Astrocyte (in vitro differentiated cells and primary cell): ENCODE results near the gene CLDN22. TPM values are rescaled to one million over a fixed set of nuclear protein-coding genes. Genes with fewer than 3 reads are reported as not detected.

Source experiments
- DNase-seq: peaks from one replicate; pipeline ENCODE4 v3.0.0-alpha.2; 2010; ENCODE audit warnings: low read depth
- FAIRE-seq: peaks from 2 replicates; lab custom pipeline; 2011; peaks lifted over from hg19 to GRCh38; lab: Jason Lieb, UNC
- H2AFZ ChIP-seq: 2 replicates; pipeline ENCODE4 v1.6.0; 2012; ENCODE audit warnings: low read depth, low read length, inconsistent platforms
- H3K27ac ChIP-seq: 2 replicates; pipeline ENCODE4 v1.5.1; 2011; ENCODE audit warnings: low read depth, low read length, inconsistent platforms
- H3K27me3 ChIP-seq: 2 replicates; pipeline ENCODE4 v1.6.0; 2011; ENCODE audit warnings: low read length, inconsistent platforms; ENCODE audit not compliant: insufficient read depth
- H3K36me3 ChIP-seq: 2 replicates; pipeline ENCODE4 v1.5.1; 2011; ENCODE audit warnings: low read length, inconsistent platforms; ENCODE audit not compliant: insufficient read depth
- H3K4me1 ChIP-seq: 2 replicates; pipeline ENCODE4 v1.5.1; 2011; ENCODE audit warnings: low read length, inconsistent platforms; ENCODE audit not compliant: insufficient read depth
- H3K4me2 ChIP-seq: 2 replicates; pipeline ENCODE4 v1.6.0; 2012; ENCODE audit warnings: low read length, inconsistent platforms
- H3K4me3 ChIP-seq: 2 replicates; pipeline ENCODE4 v1.5.1; 2011; ENCODE audit warnings: low read depth, mild to moderate bottlenecking, low read length, inconsistent platforms; ENCODE audit not compliant: insufficient read depth
- H3K79me2 ChIP-seq: 2 replicates; pipeline ENCODE4 v1.6.0; 2012; ENCODE audit warnings: mild to moderate bottlenecking, low read length, inconsistent platforms; ENCODE audit not compliant: insufficient read depth
- H3K9ac ChIP-seq: 2 replicates; pipeline ENCODE4 v1.6.0; 2012; ENCODE audit warnings: mild to moderate bottlenecking, low read length, inconsistent platforms
- H3K9me3 ChIP-seq: 2 replicates; pipeline ENCODE4 v1.5.1; 2012; ENCODE audit warnings: low read depth, mild to moderate bottlenecking, low read length, inconsistent platforms; ENCODE audit not compliant: insufficient read depth
- H4K20me1 ChIP-seq: 2 replicates; pipeline ENCODE4 v1.6.0; 2012; ENCODE audit warnings: low read length, inconsistent platforms; ENCODE audit not compliant: insufficient read depth
- H3K27ac Mint-ChIP-seq: one replicate; pipeline ENCODE4 v1.8.0; 2021; ENCODE audit warnings: mild to moderate bottlenecking, mixed read lengths; ENCODE audit not compliant: unreplicated experiment
- H3K27me3 Mint-ChIP-seq: one replicate; pipeline ENCODE4 v1.8.0; 2021; ENCODE audit warnings: low read depth, mixed read lengths; ENCODE audit not compliant: unreplicated experiment
- H3K36me3 Mint-ChIP-seq: one replicate; pipeline ENCODE4 v1.8.0; 2021; ENCODE audit warnings: low read depth, mixed read lengths; ENCODE audit not compliant: unreplicated experiment
- H3K4me1 Mint-ChIP-seq: one replicate; pipeline ENCODE4 v1.8.0; 2021; ENCODE audit warnings: low read depth, mixed read lengths; ENCODE audit not compliant: unreplicated experiment
- H3K4me3 Mint-ChIP-seq: one replicate; pipeline ENCODE4 v1.8.0; 2021; ENCODE audit warnings: mild to moderate bottlenecking, moderate library complexity, mixed read lengths; ENCODE audit not compliant: unreplicated experiment
- H3K9me3 Mint-ChIP-seq: one replicate; pipeline ENCODE4 v1.8.0; 2021; ENCODE audit warnings: mild to moderate bottlenecking, mixed read lengths; ENCODE audit not compliant: unreplicated experiment
- CTCF ChIP-seq: IDR thresholded peaks from 2 replicates; pipeline ENCODE4 v1.5.1; 2011; ENCODE audit warnings: low read depth, mild to moderate bottlenecking, inconsistent platforms, low read length, moderate library complexity; ENCODE audit not compliant: insufficient read depth
- EZH2 ChIP-seq: IDR thresholded peaks from 2 replicates; pipeline ENCODE4 v1.6.1; 2012; ENCODE audit warnings: mild to moderate bottlenecking, low read length, inconsistent platforms; ENCODE audit not compliant: insufficient read depth
- total RNA-seq: library from RNA; stranded (reverse); gene quantifications from 2 replicates; pipeline ENCODE4 v1.2.1, GENCODE V29; 2021

CLDN22 gene
- total RNA-seq, 1 donor from 2014 or later, result not detected

GRCh38 chr4:183343730-183344129, 23.7 kb upstream of the CLDN22 start:
- Histone ChIP-seq H3K4me2 (no peak overlapping the region), H3K9ac (no peak overlapping the region), H3K36me3 (no peaks in the 10 kb centered on the region), H3K4me3 (no peak overlapping the region), H3K27ac (no peak overlapping the region), H4K20me1 (no peaks in the 10 kb centered on the region), H3K4me1 (peaks cover 11% of the 10 kb centered on the region), H3K79me2 (no peaks in the 10 kb centered on the region), H2AFZ (no peak overlapping the region), H3K27me3 (no peaks in the 10 kb centered on the region), H3K9me3 (no peaks in the 10 kb centered on the region)
- Mint-ChIP-seq H3K27ac (no peak overlapping the region), H3K4me3 (no peak overlapping the region), H3K36me3 (peaks cover 2% of the 10 kb centered on the region), H3K9me3 (peaks cover 2% of the 10 kb centered on the region), H3K27me3 (peaks cover 2% of the 10 kb centered on the region), H3K4me1 (peaks cover 7% of the 10 kb centered on the region)
- DNase-seq, result no peak
- no peak for FAIRE-seq
- TF ChIP-seq EZH2 (no peak), CTCF (no peak)

GRCh38 chr4:183342541-183343533, 22.8 kb upstream of the CLDN22 start:
- Mint-ChIP-seq H3K9me3 (peaks cover 2% of the 10 kb centered on the region), H3K36me3 (peaks cover 2% of the 10 kb centered on the region), H3K4me3 (no peak overlapping the region), H3K27ac (no peak overlapping the region), H3K27me3 (peaks cover 2% of the 10 kb centered on the region), H3K4me1 (peaks cover 4% of the 10 kb centered on the region)
- Histone ChIP-seq H3K9ac (no peak overlapping the region), H3K4me3 (no peak overlapping the region), H3K27ac (no peak overlapping the region), H3K9me3 (no peaks in the 10 kb centered on the region), H3K36me3 (no peaks in the 10 kb centered on the region), H3K4me1 (peaks cover 4% of the 10 kb centered on the region), H3K4me2 (peak overlapping the region; percentile 15), H2AFZ (peak overlapping the region; percentile 18), H3K27me3 (no peaks in the 10 kb centered on the region), H4K20me1 (no peaks in the 10 kb centered on the region), H3K79me2 (no peaks in the 10 kb centered on the region)
- no peak for DNase-seq
- FAIRE-seq, result no peak
- TF ChIP-seq EZH2, result no peak
- TF ChIP-seq CTCF, result no peak

- Histone ChIP-seq H3K79me2 (no peaks in the 10 kb centered on the region), H3K4me2 (no peak overlapping the region), H3K9ac (no peak overlapping the region), H3K27me3 (no peaks in the 10 kb centered on the region), H4K20me1 (no peaks in the 10 kb centered on the region), H3K9me3 (no peaks in the 10 kb centered on the region), H3K4me1 (peaks cover 15% of the 10 kb centered on the region), H3K36me3 (no peaks in the 10 kb centered on the region), H3K4me3 (no peak overlapping the region), H3K27ac (no peak overlapping the region), H2AFZ (no peak overlapping the region)
- FAIRE-seq, result no peak
- no peak for DNase-seq
- Mint-ChIP-seq H3K9me3 (no peaks in the 10 kb centered on the region), H3K27ac (no peak overlapping the region), H3K36me3 (no peaks in the 10 kb centered on the region), H3K4me1 (peaks cover 21% of the 10 kb centered on the region), H3K4me3 (no peak overlapping the region), H3K27me3 (no peaks in the 10 kb centered on the region)
- TF ChIP-seq CTCF, result no peak
- no peak for TF ChIP-seq EZH2
These were observed 17.8 kb upstream of the CLDN22 start for GRCh38 chr4:183337833-183338232.
